Breast epithelium (tissue), 3 donors: ENCODE data around the gene LGR4.

ENCODE experiments used
- POLR2AphosphoS5 ChIP-seq, 3 donors: sonication (generic); formaldehyde crosslinking; IDR thresholded peaks; one replicate each; pipeline ENCODE4 v1.6.1; 2017; ENCODE audit warnings: antibody characterized with exemption in 3 of 3
- TF ChIP-seq, protein P1 (sequence below), 3 donors: fragments of 450-650 bp; IDR thresholded peaks; one replicate each; pipeline ENCODE4 v1.5.1; 2016 to 2017; ENCODE audit warnings: antibody characterized with exemption in 3 of 3, mild to moderate bottlenecking in 3 of 3, moderate library complexity in 3 of 3

DNA sequence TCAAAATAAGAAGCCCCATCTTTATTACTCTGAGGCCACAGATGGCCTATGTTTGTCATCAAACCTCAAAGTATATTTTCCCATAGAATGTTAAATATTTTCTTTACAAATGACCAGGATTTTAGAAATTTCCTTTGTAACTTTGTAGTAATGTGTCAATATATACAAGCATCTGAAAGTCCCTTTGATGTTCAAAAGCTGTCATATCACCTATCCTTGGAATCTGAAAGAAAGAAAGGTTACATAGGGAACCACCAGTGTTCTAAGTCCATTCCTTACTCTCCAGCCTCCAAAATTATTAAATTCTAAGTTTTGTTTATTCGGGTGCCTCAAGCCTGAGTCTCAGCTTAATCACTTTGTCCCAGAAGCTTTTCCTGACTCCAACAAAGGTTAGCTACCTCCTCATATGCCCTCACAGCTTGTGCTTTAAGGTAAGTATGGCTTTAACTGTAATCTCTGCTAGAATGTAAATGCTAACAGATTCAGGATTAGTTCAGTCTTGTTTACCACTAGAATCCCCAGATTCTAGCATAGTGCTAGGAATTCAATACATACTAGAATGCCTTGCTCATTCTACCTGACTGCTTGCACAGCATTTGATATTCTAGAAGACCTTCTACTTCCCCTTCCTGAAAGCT lies 141.8 kb downstream of the LGR4 start:
- TF ChIP-seq, protein P1, sequence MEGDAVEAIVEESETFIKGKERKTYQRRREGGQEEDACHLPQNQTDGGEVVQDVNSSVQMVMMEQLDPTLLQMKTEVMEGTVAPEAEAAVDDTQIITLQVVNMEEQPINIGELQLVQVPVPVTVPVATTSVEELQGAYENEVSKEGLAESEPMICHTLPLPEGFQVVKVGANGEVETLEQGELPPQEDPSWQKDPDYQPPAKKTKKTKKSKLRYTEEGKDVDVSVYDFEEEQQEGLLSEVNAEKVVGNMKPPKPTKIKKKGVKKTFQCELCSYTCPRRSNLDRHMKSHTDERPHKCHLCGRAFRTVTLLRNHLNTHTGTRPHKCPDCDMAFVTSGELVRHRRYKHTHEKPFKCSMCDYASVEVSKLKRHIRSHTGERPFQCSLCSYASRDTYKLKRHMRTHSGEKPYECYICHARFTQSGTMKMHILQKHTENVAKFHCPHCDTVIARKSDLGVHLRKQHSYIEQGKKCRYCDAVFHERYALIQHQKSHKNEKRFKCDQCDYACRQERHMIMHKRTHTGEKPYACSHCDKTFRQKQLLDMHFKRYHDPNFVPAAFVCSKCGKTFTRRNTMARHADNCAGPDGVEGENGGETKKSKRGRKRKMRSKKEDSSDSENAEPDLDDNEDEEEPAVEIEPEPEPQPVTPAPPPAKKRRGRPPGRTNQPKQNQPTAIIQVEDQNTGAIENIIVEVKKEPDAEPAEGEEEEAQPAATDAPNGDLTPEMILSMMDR (IDR thresholded peaks at IDR 0.05) = no peak
- no peak for TF ChIP-seq POLR2AphosphoS5 (IDR thresholded peaks at IDR 0.05)
